GM12878 (cell line): Measurements from ENCODE around the gene SLC12A7. TPM values are rescaled to one million over a fixed set of nuclear protein-coding genes. Genes with fewer than 3 reads are reported as not detected.

Source experiments
- ATAC-seq: fragments of 200-7000 bp; cut with Tn5 transposase; 3 replicates; pipeline ENCODE4 v1.9.1; 2020; ENCODE audit warnings: mild to moderate bottlenecking, moderate library complexity
- BruUV-seq: library from RNA; stranded (reverse); fragments of 400-500 nt; replicated peaks from 2 replicates; lab custom pipeline; 2021; lab: Mats Ljungman, UMichigan
- CTCF ChIA-PET: fragments of 300-600 bp; sonication (Branson Sonifier 250); formaldehyde crosslinking; extraction: SDS; loops from one replicate; lab custom pipeline; 2021; ENCODE audit warnings: inconsistent platforms; lab: Yijun Ruan, JAX
- POLR2A ChIA-PET: fragments of 350-600 bp; formaldehyde crosslinking; extraction: SDS; loops from one replicate; lab custom pipeline; 2021; ENCODE audit warnings: inconsistent platforms; lab: Charles Lee
- RAD21 ChIA-PET: fragments of 300-600 bp; sonication (Branson Sonifier 250); formaldehyde crosslinking; loops from one replicate; lab custom pipeline; 2023; ENCODE audit warnings: antibody characterized with exemption; ENCODE audit not compliant: unreplicated experiment; lab: Charles Lee
- SMC1A ChIA-PET: fragments of 300-600 bp; sonication (Branson Sonifier 250); formaldehyde crosslinking; loops from one replicate; lab custom pipeline; 2023; ENCODE audit not compliant: unreplicated experiment, uncharacterized antibody; lab: Charles Lee
- DNase-seq: peaks from one replicate; pipeline ENCODE4 v3.0.0-alpha.2; 2011; ENCODE audit warnings: low read depth, low spot score
- FAIRE-seq: peaks from 3 replicates; lab custom pipeline; 2011; peaks lifted over from hg19 to GRCh38; lab: Jason Lieb, UNC
- H2AFZ ChIP-seq: 2 replicates; pipeline ENCODE4 v1.6.0; 2011; ENCODE audit warnings: low read depth, low read length, control low read depth; ENCODE audit not compliant: control insufficient read depth
- H3K27ac ChIP-seq: 2 replicates; pipeline ENCODE4 v1.5.1; 2011; ENCODE audit warnings: control low read depth; ENCODE audit not compliant: control insufficient read depth, insufficient read depth
- H3K27me3 ChIP-seq, 2 experiments: replicated peaks in 1 of 2; 2 replicates each; pipeline versions ENCODE4 v1.6.0 to v1.6.1; 2011; ENCODE audit warnings: low read length in 1 of 2; ENCODE audit not compliant: control insufficient read depth in 2 of 2, insufficient read depth in 2 of 2
- H3K36me3 ChIP-seq, 2 experiments: 2 replicates each; pipeline ENCODE4 v1.5.1; 2011; ENCODE audit warnings: low read length in 1 of 2; ENCODE audit not compliant: control insufficient read depth in 2 of 2, insufficient read depth in 2 of 2
- H3K4me1 ChIP-seq: 2 replicates; pipeline ENCODE4 v1.6.1; 2011; ENCODE audit warnings: mild to moderate bottlenecking, low read length, moderate library complexity, mixed read lengths; ENCODE audit not compliant: control insufficient read depth, insufficient read depth
- H3K4me2 ChIP-seq: 2 replicates; pipeline ENCODE4 v1.6.0; 2011; ENCODE audit warnings: control low read depth; ENCODE audit not compliant: control insufficient read depth, insufficient read depth
- H3K4me3 ChIP-seq: fragments of 200-600 bp; sonication (generic); 2 replicates; pipeline ENCODE4 v1.5.1; 2016
- H3K79me2 ChIP-seq: 2 replicates; pipeline ENCODE4 v1.6.0; 2011; ENCODE audit warnings: low read length; ENCODE audit not compliant: control insufficient read depth, insufficient read depth
- H3K9ac ChIP-seq: 2 replicates; pipeline ENCODE4 v1.8.0; 2011; ENCODE audit warnings: low read length, control low read depth, mixed read lengths; ENCODE audit not compliant: control insufficient read depth, insufficient read depth
- H3K9me3 ChIP-seq: replicated peaks from 3 replicates; pipeline ENCODE4 v1.5.1; 2011; ENCODE audit warnings: mild to moderate bottlenecking, low read length; ENCODE audit not compliant: control insufficient read depth, insufficient read depth
- H4K20me1 ChIP-seq: 2 replicates; pipeline ENCODE4 v1.6.0; 2011; ENCODE audit not compliant: control insufficient read depth, insufficient read depth
- ATF7 ChIP-seq: fragments of 450-650 bp; IDR thresholded peaks from 2 replicates; pipeline ENCODE4 v1.6.1; 2016; ENCODE audit warnings: low read depth, mild to moderate bottlenecking
- BHLHE40 ChIP-seq, 2 experiments: fragments of 450-650 bp in 1 of 2; IDR thresholded peaks; 2 replicates each; pipeline ENCODE4 v1.6.1; 2011 to 2017; ENCODE audit warnings: low read depth in 2 of 2, borderline replicate concordance in 1 of 2, improper control_type of control experiment in 1 of 2, low read length in 1 of 2, mild to moderate bottlenecking in 1 of 2
- CBX5 ChIP-seq: sonication (generic); IDR thresholded peaks from 2 replicates; pipeline ENCODE4 v1.6.1; 2016; ENCODE audit warnings: low read depth, moderate library complexity, mild to moderate bottlenecking, inconsistent platforms
- IRF5 ChIP-seq: fragments of 450-650 bp; IDR thresholded peaks from 2 replicates; pipeline ENCODE4 v1.6.1; 2017; ENCODE audit warnings: borderline replicate concordance
- KAT2A ChIP-seq: conservative IDR thresholded peaks from 2 replicates; pipeline ENCODE4 v1.6.1; 2011; ENCODE audit warnings: low read depth, low read length; ENCODE audit not compliant: control insufficient read depth
- NKRF ChIP-seq: fragments of 450-650 bp; conservative IDR thresholded peaks from 2 replicates; pipeline ENCODE4 v1.6.1; 2017; ENCODE audit warnings: mild to moderate bottlenecking, moderate library complexity
- WRNIP1 ChIP-seq: IDR thresholded peaks from 2 replicates; pipeline ENCODE4 v1.6.1; 2011; ENCODE audit warnings: low read depth, low read length, improper control_type of control experiment, borderline replicate concordance
- YBX1 ChIP-seq: fragments of 450-650 bp; IDR thresholded peaks from 2 replicates; pipeline ENCODE4 v1.6.1; 2016; ENCODE audit warnings: antibody characterized with exemption
- WGBS: methylation state at CpG from one replicate; pipeline ENCODE4 v1.1.6; 2016; ENCODE audit warnings: low lambda C conversion rate; ENCODE audit not compliant: insufficient replicate concordance, insufficient coverage; ENCODE audit errors: missing lambda C conversion rate; 5-methylcytosine and 5-hydroxymethylcytosine counted together
- in situ Hi-C: fragments of 300-500 bp; cut with MboI; formaldehyde crosslinking; loops from 9 replicates; pipeline ENCODE4 v1.14.3; 2018; ENCODE audit warnings: mixed read lengths
- intact Hi-C: fragments of 100-400 bp; cut with micrococcal nuclease; formaldehyde crosslinking; loops from one replicate; pipeline ENCODE4 v1.14.2; 2022; ENCODE audit not compliant: unreplicated experiment
- polyA plus RNA-seq, 11 experiments: library from polyadenylated mRNA; depleted of rRNA in 4 of 11; unstranded in 6 of 11; stranded (reverse) in 5 of 11; fragments of >200 nt; fragmentation: Nextera tagmentation in 4 of 11; fragmentation: Illumina TruSeq in 1 of 11; extraction: Ambion mirVana in 4 of 11; extraction: Trizol in 1 of 11; gene quantifications; 1 replicate in 1 of 11; 2 replicates in 10 of 11; pipeline versions ENCODE4 v1.2.1 to v1.2.3, GENCODE V29; 2011 to 2016; ENCODE audit warnings: inconsistent platforms in 2 of 11, missing spikeins in 2 of 11, low read depth in 1 of 11
- total RNA-seq, 4 experiments: library from RNA; depleted of rRNA in 3 of 4; stranded (reverse); fragments of >200 nt in 3 of 4; fragmentation: Illumina TruSeq in 1 of 4; extraction: Trizol in 1 of 4; gene quantifications; 2 replicates each; pipeline versions ENCODE4 v1.2.1 to v1.2.3, GENCODE V29; 2013 to 2021
- TF ChIP-seq, protein P1 (sequence below): fragments of 450-650 bp; IDR thresholded peaks from 2 replicates; pipeline ENCODE4 v1.6.1; 2016; ENCODE audit warnings: mild to moderate bottlenecking
- TF ChIP-seq, protein P2 (sequence below): fragments of 450-650 bp; IDR thresholded peaks from 2 replicates; pipeline ENCODE4 v1.6.1; 2017; ENCODE audit warnings: low read depth, mild to moderate bottlenecking, moderate library complexity
- TF ChIP-seq, protein P3 (sequence below): fragments of 450-650 bp; IDR thresholded peaks from 2 replicates; pipeline ENCODE4 v1.6.1; 2016; ENCODE audit warnings: mild to moderate bottlenecking
- TF ChIP-seq, protein P4 (sequence below): IDR thresholded peaks from 2 replicates; pipeline ENCODE4 v1.6.1; 2012; ENCODE audit warnings: low read length, inconsistent platforms

The SLC12A7 gene
- total and polyA plus RNA-seq, 10 of the 15 experiments (the other 5 are each of a cell fraction or from before 2014, with no cell fraction given) = 0.10 to 10.0 (median 2.9) TPM

- FAIRE-seq (no peak), DNase-seq (no peak), ATAC-seq (no peak; the same call in 2 of the 3 replicates)
- POLR2A ChIA-PET = no interaction called here
- in situ Hi-C loops = no loop called here
- Histone ChIP-seq H3K9ac (no peak overlapping the region), H4K20me1 (no peaks in the 10 kb centered on the region), H3K36me3 (no peaks in the 10 kb centered on the region), H3K4me2 (no peak overlapping the region), H3K9me3 (no peaks in the 10 kb centered on the region), H3K79me2 (no peaks in the 10 kb centered on the region), H3K4me3 (no peak overlapping the region), H3K27ac (no peak overlapping the region), H3K4me1 (peaks cover 8% of the 10 kb centered on the region), H3K27me3 (no peaks in the 10 kb centered on the region), H2AFZ (no peak overlapping the region)
- no TSS peak for BruUV-seq
- SMC1A ChIA-PET = interaction anchor here (0.7 to 4.3 kb wide), 10 partner anchors 14 to 249 kb away, joined by 3 to 36 read pairs (median 4); partner anchors contain the start of gene BRD9
- intact Hi-C loops = loop anchor here (1.0 to 10.0 kb wide), 2 partner anchors 126 to 218 kb away; no protein-coding TSS in a partner anchor
- WGBS = 33% methylated on average over 13 of the region's 15 CpGs
- CTCF ChIA-PET = interaction anchor here (1.0 to 5.4 kb wide), 19 partner anchors 9 to 504 kb away, joined by 3 to 61 read pairs (median 6); no protein-coding TSS in a partner anchor
- RAD21 ChIA-PET = interaction anchor here (0.7 to 3.0 kb wide), 12 partner anchors 12 to 220 kb away, joined by 3 to 16 read pairs (median 3); no protein-coding TSS in a partner anchor
- TF ChIP-seq WRNIP1 (no peak), KAT2A (no peak), CBX5 (no peak), NKRF (no peak), BHLHE40 (IDR thresholded peaks at IDR 0.05; ENCODE audit: borderline replicate concordance in 1 of 2, low read depth in 2 of 2, low read length in 1 of 2) (no peak), IRF5 (no peak), ATF7 (no peak), YBX1 (no peak)
- TF ChIP-seq, protein P1, sequence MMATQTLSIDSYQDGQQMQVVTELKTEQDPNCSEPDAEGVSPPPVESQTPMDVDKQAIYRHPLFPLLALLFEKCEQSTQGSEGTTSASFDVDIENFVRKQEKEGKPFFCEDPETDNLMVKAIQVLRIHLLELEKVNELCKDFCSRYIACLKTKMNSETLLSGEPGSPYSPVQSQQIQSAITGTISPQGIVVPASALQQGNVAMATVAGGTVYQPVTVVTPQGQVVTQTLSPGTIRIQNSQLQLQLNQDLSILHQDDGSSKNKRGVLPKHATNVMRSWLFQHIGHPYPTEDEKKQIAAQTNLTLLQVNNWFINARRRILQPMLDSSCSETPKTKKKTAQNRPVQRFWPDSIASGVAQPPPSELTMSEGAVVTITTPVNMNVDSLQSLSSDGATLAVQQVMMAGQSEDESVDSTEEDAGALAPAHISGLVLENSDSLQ = no peak
- TF ChIP-seq, protein P2, sequence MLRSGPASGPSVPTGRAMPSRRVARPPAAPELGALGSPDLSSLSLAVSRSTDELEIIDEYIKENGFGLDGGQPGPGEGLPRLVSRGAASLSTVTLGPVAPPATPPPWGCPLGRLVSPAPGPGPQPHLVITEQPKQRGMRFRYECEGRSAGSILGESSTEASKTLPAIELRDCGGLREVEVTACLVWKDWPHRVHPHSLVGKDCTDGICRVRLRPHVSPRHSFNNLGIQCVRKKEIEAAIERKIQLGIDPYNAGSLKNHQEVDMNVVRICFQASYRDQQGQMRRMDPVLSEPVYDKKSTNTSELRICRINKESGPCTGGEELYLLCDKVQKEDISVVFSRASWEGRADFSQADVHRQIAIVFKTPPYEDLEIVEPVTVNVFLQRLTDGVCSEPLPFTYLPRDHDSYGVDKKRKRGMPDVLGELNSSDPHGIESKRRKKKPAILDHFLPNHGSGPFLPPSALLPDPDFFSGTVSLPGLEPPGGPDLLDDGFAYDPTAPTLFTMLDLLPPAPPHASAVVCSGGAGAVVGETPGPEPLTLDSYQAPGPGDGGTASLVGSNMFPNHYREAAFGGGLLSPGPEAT = no peak
- TF ChIP-seq, protein P3, sequence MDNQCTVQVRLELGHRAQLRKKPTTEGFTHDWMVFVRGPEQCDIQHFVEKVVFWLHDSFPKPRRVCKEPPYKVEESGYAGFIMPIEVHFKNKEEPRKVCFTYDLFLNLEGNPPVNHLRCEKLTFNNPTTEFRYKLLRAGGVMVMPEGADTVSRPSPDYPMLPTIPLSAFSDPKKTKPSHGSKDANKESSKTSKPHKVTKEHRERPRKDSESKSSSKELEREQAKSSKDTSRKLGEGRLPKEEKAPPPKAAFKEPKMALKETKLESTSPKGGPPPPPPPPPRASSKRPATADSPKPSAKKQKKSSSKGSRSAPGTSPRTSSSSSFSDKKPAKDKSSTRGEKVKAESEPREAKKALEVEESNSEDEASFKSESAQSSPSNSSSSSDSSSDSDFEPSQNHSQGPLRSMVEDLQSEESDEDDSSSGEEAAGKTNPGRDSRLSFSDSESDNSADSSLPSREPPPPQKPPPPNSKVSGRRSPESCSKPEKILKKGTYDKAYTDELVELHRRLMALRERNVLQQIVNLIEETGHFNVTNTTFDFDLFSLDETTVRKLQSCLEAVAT = no peak
- TF ChIP-seq, protein P4, sequence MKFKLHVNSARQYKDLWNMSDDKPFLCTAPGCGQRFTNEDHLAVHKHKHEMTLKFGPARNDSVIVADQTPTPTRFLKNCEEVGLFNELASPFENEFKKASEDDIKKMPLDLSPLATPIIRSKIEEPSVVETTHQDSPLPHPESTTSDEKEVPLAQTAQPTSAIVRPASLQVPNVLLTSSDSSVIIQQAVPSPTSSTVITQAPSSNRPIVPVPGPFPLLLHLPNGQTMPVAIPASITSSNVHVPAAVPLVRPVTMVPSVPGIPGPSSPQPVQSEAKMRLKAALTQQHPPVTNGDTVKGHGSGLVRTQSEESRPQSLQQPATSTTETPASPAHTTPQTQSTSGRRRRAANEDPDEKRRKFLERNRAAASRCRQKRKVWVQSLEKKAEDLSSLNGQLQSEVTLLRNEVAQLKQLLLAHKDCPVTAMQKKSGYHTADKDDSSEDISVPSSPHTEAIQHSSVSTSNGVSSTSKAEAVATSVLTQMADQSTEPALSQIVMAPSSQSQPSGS = no peak
Measured at GRCh38 chr5:1140818-1141189, 28.9 kb upstream of the SLC12A7 start.
